IPS-18a (cell line): Measurements from ENCODE around the gene FAM171A2.

Experiments
- H3K27ac ChIP-seq: one replicate; pipeline ENCODE4 v1.5.1; 2013; ENCODE audit warnings: low read length
- H3K27me3 ChIP-seq: one replicate; pipeline ENCODE4 v1.6.1; 2013; ENCODE audit warnings: mild to moderate bottlenecking, low read length; ENCODE audit not compliant: control insufficient read depth, insufficient read depth
- H3K36me3 ChIP-seq: one replicate; pipeline ENCODE4 v1.6.1; 2013; ENCODE audit warnings: low read depth, low read length; ENCODE audit not compliant: control insufficient read depth
- H3K4me1 ChIP-seq: one replicate; pipeline ENCODE4 v1.6.1; 2013; ENCODE audit warnings: low read depth, low read length; ENCODE audit not compliant: control insufficient read depth
- H3K4me3 ChIP-seq: one replicate; pipeline ENCODE4 v1.5.1; 2013; ENCODE audit warnings: low read length
- H3K9ac ChIP-seq: one replicate; pipeline ENCODE4 v1.6.1; 2013; ENCODE audit warnings: mild to moderate bottlenecking, low read length, moderate library complexity
- H3K9me3 ChIP-seq: one replicate; pipeline ENCODE4 v1.6.1; 2013; ENCODE audit warnings: low read depth, low read length; ENCODE audit not compliant: control insufficient read depth

FAM171A2 gene

DNA sequence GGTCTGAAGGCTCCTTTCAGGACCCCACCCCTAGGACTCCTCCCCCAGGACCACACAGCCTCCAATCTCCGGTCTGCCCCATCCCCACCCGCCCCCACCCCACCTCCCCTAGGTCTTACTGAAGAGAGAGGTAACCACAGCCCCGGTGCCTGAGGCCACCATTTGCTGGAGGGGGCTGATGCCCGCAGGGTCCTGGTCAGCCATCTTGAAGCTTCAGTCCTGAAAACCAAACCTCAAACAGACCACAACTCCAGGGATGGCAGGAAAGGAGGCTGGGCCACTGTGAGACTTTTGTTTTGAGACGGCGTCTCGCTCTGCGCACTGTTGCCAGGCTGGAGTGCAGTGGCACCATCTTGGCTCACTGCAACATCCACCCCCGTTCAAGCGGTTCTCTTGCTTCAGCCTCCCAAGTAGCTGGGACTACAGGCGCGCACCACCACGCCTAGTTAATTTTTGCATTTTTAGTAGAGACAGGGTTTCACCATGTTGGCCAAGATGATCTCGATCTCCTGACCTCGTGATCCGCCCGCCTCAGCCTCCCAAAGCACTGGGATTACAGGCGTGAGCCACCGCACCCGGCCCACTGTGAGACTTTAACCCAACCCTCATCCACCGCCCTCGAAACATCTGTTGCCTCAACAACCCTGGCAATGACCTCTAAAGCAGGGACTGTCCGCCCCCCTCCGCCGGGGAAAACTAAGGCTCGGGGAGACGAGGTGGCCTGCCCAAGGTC lies 40.1 kb downstream of the FAM171A2 start:
- Histone ChIP-seq H3K36me3 (peaks cover 31% of the 10 kb centered on the region), H3K9ac (peak overlapping the region; percentile 58), H3K27ac (no peak overlapping the region), H3K4me3 (peak overlapping the region; percentile 82), H3K27me3 (peaks cover 16% of the 10 kb centered on the region), H3K9me3 (no peaks in the 10 kb centered on the region), H3K4me1 (no peaks in the 10 kb centered on the region)

- H3K4me3 ChIP-seq = no peak overlapping the region
- no peak overlapping the region for H3K27ac ChIP-seq
- H3K36me3 ChIP-seq = peaks cover 31% of the 10 kb centered on the region
- peaks cover 16% of the 10 kb centered on the region for H3K27me3 ChIP-seq
- no peaks in the 10 kb centered on the region for H3K9me3 ChIP-seq
- H3K9ac ChIP-seq = no peak overlapping the region
- no peaks in the 10 kb centered on the region for H3K4me1 ChIP-seq
These were observed 41.3 kb downstream of the FAM171A2 start for GRCh38 chr17:44322236-44322895.

DNA sequence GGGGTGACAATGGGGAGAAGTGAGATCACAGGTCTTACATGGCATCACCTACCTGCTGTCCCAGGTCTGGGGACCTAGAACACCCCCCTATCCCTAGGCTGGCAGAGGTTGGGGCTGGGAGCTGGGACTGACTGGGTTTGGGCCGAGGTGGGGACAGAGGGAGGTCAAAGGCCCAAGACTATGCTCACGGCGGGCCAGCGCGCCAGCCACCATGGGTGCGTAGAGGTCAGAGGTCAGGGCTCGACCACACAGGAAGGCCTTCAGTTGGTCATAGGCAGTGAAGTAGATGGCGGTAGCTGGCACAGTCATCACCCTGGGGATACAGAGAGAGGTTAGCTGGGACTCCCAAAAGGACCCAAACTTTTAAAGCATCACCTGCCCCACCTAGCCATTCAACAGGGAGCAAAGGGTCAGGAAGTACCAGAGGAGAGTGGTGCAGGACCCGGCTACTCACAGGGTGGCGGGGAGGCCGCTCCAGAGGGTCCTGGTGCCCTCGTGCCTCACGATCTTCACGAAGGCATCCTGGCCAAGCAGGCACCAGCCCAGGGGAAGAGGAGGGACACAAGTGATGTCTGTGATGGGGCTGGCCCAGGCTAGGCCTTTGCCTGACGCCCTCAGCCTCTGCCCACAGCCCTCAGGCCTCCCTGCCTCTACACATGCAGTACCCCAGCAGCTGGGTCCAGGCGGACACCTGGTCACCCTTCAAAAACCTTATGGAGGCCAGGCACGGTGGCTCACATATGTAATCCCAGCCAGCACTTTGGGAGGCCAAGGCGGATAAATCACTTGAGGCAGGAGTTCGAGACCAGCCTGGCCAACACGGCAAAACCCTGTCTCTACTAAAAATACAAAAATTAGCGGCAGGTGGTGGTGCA lies 42.2 kb downstream of the FAM171A2 start:
- H3K36me3 ChIP-seq = peaks cover 31% of the 10 kb centered on the region
- no peaks in the 10 kb centered on the region for H3K4me1 ChIP-seq
- peaks cover 24% of the 10 kb centered on the region for H3K27me3 ChIP-seq
- H3K9me3 ChIP-seq = no peaks in the 10 kb centered on the region
- H3K9ac ChIP-seq = no peak overlapping the region
- H3K4me3 ChIP-seq = no peak overlapping the region
- H3K27ac ChIP-seq = no peak overlapping the region

GRCh38 chr17:44320066-44320465 lies 43.6 kb downstream of the FAM171A2 start:
- Histone ChIP-seq H3K4me3 (no peak overlapping the region), H3K36me3 (peaks cover 31% of the 10 kb centered on the region), H3K9ac (no peak overlapping the region), H3K4me1 (peaks cover 6% of the 10 kb centered on the region), H3K27me3 (peaks cover 21% of the 10 kb centered on the region), H3K27ac (no peak overlapping the region), H3K9me3 (no peaks in the 10 kb centered on the region)

- peaks cover 31% of the 10 kb centered on the region for H3K36me3 ChIP-seq
- H3K4me3 ChIP-seq = no peak overlapping the region
- no peaks in the 10 kb centered on the region for H3K9me3 ChIP-seq
- peaks cover 6% of the 10 kb centered on the region for H3K4me1 ChIP-seq
- H3K9ac ChIP-seq = no peak overlapping the region
- H3K27ac ChIP-seq = no peak overlapping the region
- H3K27me3 ChIP-seq = peaks cover 37% of the 10 kb centered on the region
These were observed 45.4 kb downstream of the FAM171A2 start for GRCh38 chr17:44318077-44318892.

DNA sequence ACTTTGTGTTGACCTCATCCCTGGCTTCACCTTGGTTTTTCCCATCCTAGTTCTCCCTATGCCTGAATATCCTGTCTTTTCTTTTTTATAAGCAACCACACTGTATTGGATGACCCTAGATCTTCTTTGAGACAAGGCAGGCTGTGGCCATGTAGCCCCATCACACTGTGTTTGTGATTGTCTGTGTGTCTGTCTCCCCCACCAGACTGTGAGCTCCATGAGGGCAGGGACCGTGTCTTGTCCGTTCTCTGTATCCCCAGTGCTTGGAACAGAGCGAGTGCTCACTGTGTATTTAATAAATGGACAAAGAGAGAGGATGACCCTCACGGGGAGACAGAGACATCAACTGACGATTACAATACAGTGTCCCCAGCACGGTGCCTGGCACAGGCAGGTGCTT lies 46.1 kb downstream of the FAM171A2 start:
- H3K9ac ChIP-seq = no peak overlapping the region
- H3K36me3 ChIP-seq = peaks cover 31% of the 10 kb centered on the region
- no peak overlapping the region for H3K27ac ChIP-seq
- peaks cover 6% of the 10 kb centered on the region for H3K4me1 ChIP-seq
- no peak overlapping the region for H3K4me3 ChIP-seq
- peaks cover 39% of the 10 kb centered on the region for H3K27me3 ChIP-seq
- H3K9me3 ChIP-seq = no peaks in the 10 kb centered on the region

DNA sequence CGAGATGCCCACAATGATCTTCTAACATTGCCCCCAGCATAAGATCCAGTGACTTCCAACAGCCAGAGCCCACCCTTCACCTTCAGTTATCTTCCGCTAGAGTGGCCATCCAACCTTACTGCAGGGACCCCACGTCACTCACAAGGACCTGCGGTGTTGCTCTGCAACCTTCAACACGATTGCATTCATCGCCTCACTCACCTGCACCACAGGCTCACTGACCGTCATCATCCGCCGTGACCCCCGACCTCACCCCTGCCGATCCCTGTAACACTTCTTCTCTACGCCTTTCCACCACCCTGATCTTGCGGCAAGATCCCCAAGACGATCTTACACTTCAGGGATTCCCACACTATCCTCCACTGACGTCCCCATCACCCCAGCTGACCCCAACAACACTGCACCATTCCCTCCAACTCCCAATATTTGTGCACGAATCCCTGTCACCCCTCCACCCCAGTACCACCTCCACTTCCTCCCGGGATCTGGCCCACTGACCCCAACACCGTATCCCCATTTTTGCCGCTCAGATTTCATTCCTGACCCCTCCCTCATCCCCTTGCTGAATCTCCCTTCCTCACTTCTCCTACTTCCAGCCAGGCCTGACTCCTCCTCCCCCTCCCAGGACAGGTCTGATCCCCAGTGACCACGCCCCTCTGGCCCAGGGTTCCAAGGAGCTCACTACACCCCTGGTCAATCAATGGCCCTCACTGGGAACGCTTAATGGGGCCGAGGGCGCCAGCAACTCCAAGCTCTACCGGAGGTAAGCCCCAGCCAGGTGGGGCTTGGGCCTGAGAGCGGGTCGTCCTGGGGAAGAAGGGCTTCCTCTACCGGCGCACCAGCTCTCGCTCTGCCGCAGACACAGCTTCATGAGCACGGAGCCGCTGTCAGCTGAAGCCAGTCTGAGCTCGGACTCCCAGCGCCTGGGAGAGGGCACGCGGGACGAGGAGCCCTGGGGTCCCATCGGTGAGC lies 47.6 kb downstream of the FAM171A2 start:
- H3K4me1 ChIP-seq = peaks cover 9% of the 10 kb centered on the region
- H3K9ac ChIP-seq = no peak overlapping the region
- H3K36me3 ChIP-seq = peaks cover 17% of the 10 kb centered on the region

GRCh38 chr17:44314869-44315661 lies 48.6 kb downstream of the FAM171A2 start:
- Histone ChIP-seq H3K9me3 (no peaks in the 10 kb centered on the region), H3K27ac (no peak overlapping the region), H3K4me3 (peak overlapping the region; percentile 53), H3K4me1 (peaks cover 14% of the 10 kb centered on the region), H3K9ac (no peak overlapping the region), H3K36me3 (peaks cover 10% of the 10 kb centered on the region), H3K27me3 (peaks cover 39% of the 10 kb centered on the region)

More for the DNA sequence above, 47.6 kb downstream of the FAM171A2 start:
- Histone ChIP-seq H3K4me3 (peak overlapping the region; percentile 43), H3K9me3 (no peaks in the 10 kb centered on the region), H3K27me3 (peaks cover 39% of the 10 kb centered on the region), H3K27ac (no peak overlapping the region)

DNA sequence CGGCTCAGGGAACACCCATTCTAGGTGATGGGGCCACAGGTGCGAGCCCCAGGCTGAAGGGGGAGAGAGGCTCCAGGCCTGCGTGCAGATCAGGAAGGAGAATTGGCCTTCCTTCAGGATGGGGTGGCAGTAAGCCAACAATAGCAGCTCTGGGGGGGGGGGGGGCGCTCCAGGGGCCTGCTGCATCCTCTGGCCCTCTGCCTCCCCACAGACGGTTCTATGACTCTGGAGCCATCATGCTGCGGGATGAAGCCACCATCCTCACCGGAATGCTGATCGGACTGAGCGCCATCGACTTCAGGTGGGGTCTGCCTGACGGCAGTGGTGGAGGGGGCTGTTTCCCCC lies 49.2 kb downstream of the FAM171A2 start:
- no peak overlapping the region for H3K27ac ChIP-seq
- peaks cover 14% of the 10 kb centered on the region for H3K4me1 ChIP-seq
- H3K9me3 ChIP-seq = no peaks in the 10 kb centered on the region
- H3K27me3 ChIP-seq = peaks cover 39% of the 10 kb centered on the region
- H3K9ac ChIP-seq = no peak overlapping the region
- peak overlapping the region; percentile 53 for H3K4me3 ChIP-seq
- H3K36me3 ChIP-seq = peaks cover 4% of the 10 kb centered on the region

DNA sequence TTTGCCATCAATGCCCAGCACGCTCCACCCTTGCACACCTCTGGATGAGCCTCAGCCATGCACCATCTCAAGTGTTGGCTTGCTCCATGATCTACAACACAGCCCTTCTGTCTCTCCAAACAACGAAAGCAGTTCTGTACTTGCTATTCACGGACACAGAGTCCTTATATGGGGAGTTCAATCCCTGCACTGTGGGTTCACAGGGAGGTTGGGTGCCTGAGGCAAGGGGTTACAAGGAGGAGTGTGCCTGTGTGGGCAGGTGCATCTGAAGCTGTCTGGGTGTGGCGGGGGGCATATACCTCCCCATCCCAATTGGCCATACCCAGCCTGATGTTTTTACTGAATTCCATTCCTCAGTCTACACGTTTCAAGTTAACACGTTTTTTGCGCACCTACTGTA lies 49.6 kb downstream of the FAM171A2 start:
- H3K36me3 ChIP-seq = no peaks in the 10 kb centered on the region
- H3K27ac ChIP-seq = no peak overlapping the region
- H3K4me1 ChIP-seq = peaks cover 17% of the 10 kb centered on the region
- no peak overlapping the region for H3K4me3 ChIP-seq
- no peaks in the 10 kb centered on the region for H3K9me3 ChIP-seq
- no peak overlapping the region for H3K9ac ChIP-seq
- H3K27me3 ChIP-seq = peaks cover 39% of the 10 kb centered on the region
